HG02884 (cell line): ENCODE results near the gene MEIS2.

Experiments
- ATAC-seq: cut with Tn5 transposase; IDR thresholded peaks from one replicate; pipeline ENCODE4 v1.9.1; 2021; ENCODE audit warnings: mild to moderate bottlenecking, moderate library complexity; ENCODE audit not compliant: unreplicated experiment

Gene MEIS2

GRCh38 chr15:36882056-36882455, 218.3 kb downstream of the MEIS2 start:
- ATAC-seq = no peak

GRCh38 chr15:36881516-36881915, 218.8 kb downstream of the MEIS2 start:
- ATAC-seq = no peak

- no peak for ATAC-seq
These were observed 219.4 kb downstream of the MEIS2 start for GRCh38 chr15:36880913-36881460.

- ATAC-seq = no peak
These were observed 220.0 kb downstream of the MEIS2 start for GRCh38 chr15:36880224-36880912.

- no peak for ATAC-seq
These were observed 220.7 kb downstream of the MEIS2 start for GRCh38 chr15:36879568-36880222.

GRCh38 chr15:36878684-36879262, 221.6 kb downstream of the MEIS2 start:
- no peak for ATAC-seq

GRCh38 chr15:36877796-36878683, 222.3 kb downstream of the MEIS2 start:
- ATAC-seq = no peak

GRCh38 chr15:36877294-36877693, 223.1 kb downstream of the MEIS2 start:
- no peak for ATAC-seq

- ATAC-seq = no peak
These were observed 224.5 kb downstream of the MEIS2 start for GRCh38 chr15:36875740-36876334.

- ATAC-seq = no peak
These were observed 225.4 kb downstream of the MEIS2 start for GRCh38 chr15:36874930-36875329.

- ATAC-seq = no peak
These were observed 232.9 kb downstream of the MEIS2 start for GRCh38 chr15:36867436-36867835.

GRCh38 chr15:36866896-36867295, 233.5 kb downstream of the MEIS2 start:
- ATAC-seq = no peak

GRCh38 chr15:36863570-36863969, 236.8 kb downstream of the MEIS2 start:
- no peak for ATAC-seq

- ATAC-seq = no peak
These were observed 239.6 kb downstream of the MEIS2 start for GRCh38 chr15:36860792-36861191.

GRCh38 chr15:36858423-36858822, 241.9 kb downstream of the MEIS2 start:
- ATAC-seq = no peak

- ATAC-seq = no peak
These were observed 243.9 kb downstream of the MEIS2 start for GRCh38 chr15:36856339-36856973.

- ATAC-seq = no peak
These were observed 249.5 kb downstream of the MEIS2 start for GRCh38 chr15:36850864-36851263.

- no peak for ATAC-seq
These were observed 255.1 kb downstream of the MEIS2 start for GRCh38 chr15:36845270-36845669.

- ATAC-seq = no peak
These were observed 255.8 kb downstream of the MEIS2 start for GRCh38 chr15:36844534-36844998.

GRCh38 chr15:36843822-36844221, 256.5 kb downstream of the MEIS2 start:
- no peak for ATAC-seq
